MM.1S (cell line): ENCODE measurements around the gene AKAP13.

ENCODE experiments used
- EZH2phosphoT487 ChIP-seq: fragments of 300-600 bp; sonication (generic); IDR thresholded peaks from 2 replicates; pipeline ENCODE4 v1.6.1; 2018; ENCODE audit warnings: antibody characterized with exemption, low read length
- TF ChIP-seq, protein P1 (sequence below): fragments of 300-600 bp; sonication (generic); IDR thresholded peaks from 2 replicates; pipeline ENCODE4 v1.5.1; 2016; ENCODE audit warnings: antibody characterized with exemption, low read length, mixed read lengths

DNA sequence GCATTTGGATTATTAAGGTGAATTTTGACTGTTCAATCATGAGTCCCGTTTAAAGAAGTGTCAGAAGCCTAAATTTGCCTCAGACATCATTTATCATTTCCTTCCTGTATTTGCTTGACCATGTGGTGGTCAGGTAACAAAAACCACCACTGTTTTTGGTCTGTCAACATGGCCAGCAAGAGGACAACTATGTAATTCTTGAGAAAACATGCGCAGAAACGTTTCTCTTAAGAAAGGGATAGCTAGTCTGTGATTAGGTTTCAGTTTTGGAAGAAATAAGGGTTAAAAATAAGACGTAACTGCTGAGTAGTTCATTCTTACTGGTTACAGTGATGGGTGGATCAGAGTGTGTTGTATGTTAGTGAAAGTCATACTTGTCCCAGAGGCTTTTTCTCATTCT is 204.5 kb downstream of the AKAP13 start:
- TF ChIP-seq, protein P1, sequence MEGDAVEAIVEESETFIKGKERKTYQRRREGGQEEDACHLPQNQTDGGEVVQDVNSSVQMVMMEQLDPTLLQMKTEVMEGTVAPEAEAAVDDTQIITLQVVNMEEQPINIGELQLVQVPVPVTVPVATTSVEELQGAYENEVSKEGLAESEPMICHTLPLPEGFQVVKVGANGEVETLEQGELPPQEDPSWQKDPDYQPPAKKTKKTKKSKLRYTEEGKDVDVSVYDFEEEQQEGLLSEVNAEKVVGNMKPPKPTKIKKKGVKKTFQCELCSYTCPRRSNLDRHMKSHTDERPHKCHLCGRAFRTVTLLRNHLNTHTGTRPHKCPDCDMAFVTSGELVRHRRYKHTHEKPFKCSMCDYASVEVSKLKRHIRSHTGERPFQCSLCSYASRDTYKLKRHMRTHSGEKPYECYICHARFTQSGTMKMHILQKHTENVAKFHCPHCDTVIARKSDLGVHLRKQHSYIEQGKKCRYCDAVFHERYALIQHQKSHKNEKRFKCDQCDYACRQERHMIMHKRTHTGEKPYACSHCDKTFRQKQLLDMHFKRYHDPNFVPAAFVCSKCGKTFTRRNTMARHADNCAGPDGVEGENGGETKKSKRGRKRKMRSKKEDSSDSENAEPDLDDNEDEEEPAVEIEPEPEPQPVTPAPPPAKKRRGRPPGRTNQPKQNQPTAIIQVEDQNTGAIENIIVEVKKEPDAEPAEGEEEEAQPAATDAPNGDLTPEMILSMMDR: no peak
- TF ChIP-seq EZH2phosphoT487: no peak
